GM12891 (cell line): Measurements from ENCODE around the gene CAMK1D.
A peak's percentile ranks its signal among the peaks of the same experiment; 100 is the strongest.
"Not testable (repeated sequence)": the region's sequence is repeated elsewhere in the genome, so short reads cannot be mapped to it uniquely, and the experiment has no call there.

Experiments
- DNase-seq: peaks from one replicate; pipeline ENCODE4 v3.0.0; 2011; ENCODE audit warnings: low spot score; ENCODE audit not compliant: insufficient read length
- FAIRE-seq: peaks from 2 replicates; lab custom pipeline; 2011; peaks lifted over from hg19 to GRCh38; lab: Jason Lieb, UNC
- PAX5 ChIP-seq: IDR thresholded peaks from 2 replicates; pipeline ENCODE4 v1.6.1; 2011; ENCODE audit warnings: low read length, moderate library complexity, mild to moderate bottlenecking; ENCODE audit not compliant: insufficient read depth, severe bottlenecking
- POLR2A ChIP-seq: IDR thresholded peaks from 2 replicates; pipeline ENCODE4 v1.6.1; 2011; ENCODE audit warnings: low read depth, low read length, control low read depth
- POLR2AphosphoS5 ChIP-seq: IDR thresholded peaks from 2 replicates; pipeline ENCODE4 v1.6.1; 2011; ENCODE audit warnings: low read depth, low read length, control low read depth
- POU2F2 ChIP-seq: IDR thresholded peaks from 2 replicates; pipeline ENCODE4 v1.6.1; 2011; ENCODE audit warnings: low read depth, mild to moderate bottlenecking, control low read depth, low read length, moderate library complexity
- SPI1 ChIP-seq: IDR thresholded peaks from 2 replicates; pipeline ENCODE4 v1.6.1; 2011; ENCODE audit warnings: low read depth, low read length, control low read depth
- TAF1 ChIP-seq: IDR thresholded peaks from 2 replicates; pipeline ENCODE4 v1.6.1; 2011; ENCODE audit warnings: low read depth, low read length, control low read depth

The CAMK1D gene

GRCh38 chr10:12539350-12540164, 190.2 kb downstream of the CAMK1D start:
- no peak for DNase-seq
- TF ChIP-seq POLR2A (no peak), TAF1 (no peak), PAX5 (no peak), SPI1 (no peak), POLR2AphosphoS5 (no peak), POU2F2 (no peak)
- peak; percentile 61 for FAIRE-seq

GRCh38 chr10:12540341-12540781, 191.0 kb downstream of the CAMK1D start:
- TF ChIP-seq POLR2AphosphoS5, result no peak
- TF ChIP-seq PAX5, result no peak
- TF ChIP-seq POLR2A, result no peak
- TF ChIP-seq POU2F2, result no peak
- TF ChIP-seq TAF1, result no peak
- no peak for TF ChIP-seq SPI1
- DNase-seq (no peak), FAIRE-seq (peak; percentile 51)

- DNase-seq (no peak), FAIRE-seq (no peak)
- TF ChIP-seq PAX5 (no peak), TAF1 (no peak), SPI1 (no peak), POU2F2 (no peak), POLR2A (no peak), POLR2AphosphoS5 (no peak)
Observed at GRCh38 chr10:12541446-12542067, 192.2 kb downstream of the CAMK1D start.

- TF ChIP-seq POLR2AphosphoS5 (no peak), SPI1 (no peak), POU2F2 (no peak), TAF1 (no peak), POLR2A (no peak), PAX5 (no peak)
- DNase-seq (no peak), FAIRE-seq (no peak)
Observed at GRCh38 chr10:12542133-12542670, 192.9 kb downstream of the CAMK1D start.

DNA sequence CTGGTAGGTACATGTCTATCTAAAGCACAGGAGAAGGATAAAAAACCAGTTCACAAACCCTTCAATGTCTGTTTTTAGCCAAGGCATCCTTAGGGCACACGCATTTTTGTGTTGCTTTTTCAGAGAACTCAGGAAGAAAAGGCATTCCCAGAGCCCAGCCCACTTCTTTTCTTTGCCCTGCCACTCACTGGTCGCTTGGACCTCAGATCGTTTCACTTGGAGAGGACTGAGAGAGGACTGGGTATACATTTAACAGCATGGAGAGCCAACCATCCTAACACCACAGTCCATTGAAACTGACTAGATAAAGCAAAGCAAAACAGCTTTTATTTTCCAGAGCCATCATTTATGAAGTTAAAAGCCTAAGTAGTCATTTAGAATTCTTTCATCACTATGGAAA, 194.2 kb downstream of the CAMK1D start:
- DNase-seq, result no peak
- no peak for FAIRE-seq
- TF ChIP-seq POLR2AphosphoS5, result no peak
- TF ChIP-seq TAF1, result no peak
- TF ChIP-seq POU2F2, result no peak
- no peak for TF ChIP-seq POLR2A
- TF ChIP-seq PAX5, result no peak
- no peak for TF ChIP-seq SPI1

GRCh38 chr10:12546160-12546802, 196.9 kb downstream of the CAMK1D start:
- not testable (repeated sequence) for DNase-seq
- FAIRE-seq, result peak; percentile 75
- peak; percentile 24 for TF ChIP-seq SPI1

GRCh38 chr10:12547301-12547771, 198.0 kb downstream of the CAMK1D start:
- FAIRE-seq, result peak; percentile 26
- DNase-seq, result no peak
- no peak for TF ChIP-seq POLR2A
- TF ChIP-seq PAX5, result no peak
- TF ChIP-seq POU2F2, result no peak
- no peak for TF ChIP-seq TAF1
- TF ChIP-seq POLR2AphosphoS5, result no peak
- TF ChIP-seq SPI1, result no peak

DNA sequence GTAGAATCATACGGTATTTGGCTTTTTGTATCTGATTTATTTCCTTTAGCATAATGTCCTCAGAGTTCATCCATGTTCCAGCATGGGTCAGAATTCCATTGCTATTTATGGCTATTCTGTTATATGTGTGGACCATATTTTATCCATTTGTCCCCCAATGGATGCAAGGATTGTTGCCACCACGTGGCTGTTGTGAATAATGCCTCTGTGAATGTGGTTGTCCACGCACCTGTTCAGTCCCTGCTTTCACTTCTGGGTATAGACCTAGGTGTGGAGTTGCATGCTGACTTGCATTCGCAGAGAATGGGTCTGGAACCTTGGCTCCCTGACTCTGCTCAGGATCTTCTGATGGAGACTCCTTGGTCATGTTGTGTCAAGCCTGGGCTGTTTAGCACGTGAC, 199.9 kb downstream of the CAMK1D start:
- FAIRE-seq (peak; percentile 80), DNase-seq (peak; percentile 27)
- TF ChIP-seq TAF1, result no peak
- TF ChIP-seq POLR2A, result no peak
- no peak for TF ChIP-seq POU2F2
- no peak for TF ChIP-seq POLR2AphosphoS5
- no peak for TF ChIP-seq SPI1
- TF ChIP-seq PAX5, result no peak

DNA sequence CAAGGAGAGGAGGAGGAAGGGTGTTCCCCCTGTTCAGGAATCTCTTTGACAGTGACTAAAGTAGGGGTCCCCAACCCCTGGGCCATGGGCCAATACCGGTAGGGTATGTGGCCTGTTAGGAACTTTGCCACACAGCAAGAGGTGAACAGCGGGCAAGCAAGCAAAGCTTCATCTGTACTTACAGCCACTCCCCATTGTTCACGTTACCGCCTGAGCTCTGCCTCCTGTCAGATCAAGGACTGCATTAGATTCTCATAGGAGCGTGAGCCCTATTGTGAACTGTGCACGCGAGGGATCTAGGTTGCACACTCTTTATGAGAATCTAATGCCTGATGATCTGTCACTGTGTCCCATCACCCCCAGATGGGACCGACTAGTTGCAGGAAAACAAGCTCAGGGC, 201.6 kb downstream of the CAMK1D start:
- FAIRE-seq (no peak), DNase-seq (no peak)
- TF ChIP-seq SPI1, result no peak
- no peak for TF ChIP-seq POLR2AphosphoS5
- TF ChIP-seq POU2F2, result no peak
- TF ChIP-seq PAX5, result no peak
- no peak for TF ChIP-seq POLR2A
- TF ChIP-seq TAF1, result no peak
